H1 (cell line): ENCODE measurements around the gene RO60. TPM values are rescaled to one million over a fixed set of nuclear protein-coding genes. Genes with fewer than 3 reads are reported as not detected.

Experiments
- CTCF ChIA-PET: fragments of 300-600 bp; sonication (Branson Sonifier 250); formaldehyde crosslinking; loops from one replicate; lab custom pipeline; 2021; ENCODE audit not compliant: partially characterized antibody; lab: Charles Lee
- POLR2A ChIA-PET: fragments of 300-600 bp; sonication (Branson Sonifier 250); formaldehyde crosslinking; loops from one replicate; lab custom pipeline; 2021; ENCODE audit warnings: inconsistent platforms; ENCODE audit not compliant: partially characterized antibody; lab: Charles Lee
- DNase-seq, 2 experiments: peaks; one replicate each; pipeline versions ENCODE4 v3.0.0 to v3.0.0-alpha.2; 2010 to 2022; ENCODE audit warnings: low spot score in 2 of 2, low read depth in 1 of 2, mixed read lengths in 1 of 2
- FAIRE-seq: peaks from 2 replicates; lab custom pipeline; 2011; peaks lifted over from hg19 to GRCh38; lab: Jason Lieb, UNC
- H2AFZ ChIP-seq: 2 replicates; pipeline ENCODE4 v1.8.1; 2012; ENCODE audit warnings: low read length, inconsistent platforms
- H2AK5ac ChIP-seq: 2 replicates; pipeline ENCODE4 v1.6.1; 2013; ENCODE audit warnings: low read depth, low read length
- H2BK120ac ChIP-seq: replicated peaks from 2 replicates; pipeline ENCODE3; 2013; ENCODE audit warnings: low read depth, low read length, inconsistent platforms
- H2BK12ac ChIP-seq: 2 replicates; pipeline ENCODE4 v1.6.1; 2013; ENCODE audit warnings: low read depth, low read length
- H2BK15ac ChIP-seq: 2 replicates; pipeline ENCODE4 v1.6.1; 2013; ENCODE audit warnings: low read length
- H2BK20ac ChIP-seq: 2 replicates; pipeline ENCODE4 v1.6.1; 2013; ENCODE audit warnings: low read length
- H2BK5ac ChIP-seq: 2 replicates; pipeline ENCODE4 v1.6.1; 2013; ENCODE audit warnings: low read depth, low read length
- H3K14ac ChIP-seq: 2 replicates; pipeline ENCODE4 v1.6.1; 2013; ENCODE audit warnings: inconsistent platforms; ENCODE audit not compliant: insufficient read length
- H3K18ac ChIP-seq: 2 replicates; pipeline ENCODE4 v1.6.1; 2013; ENCODE audit warnings: low read length; ENCODE audit errors: extremely low read depth
- H3K23ac ChIP-seq: 2 replicates; pipeline ENCODE4 v1.6.1; 2013; ENCODE audit warnings: inconsistent platforms; ENCODE audit not compliant: insufficient read length
- H3K23me2 ChIP-seq: 2 replicates; pipeline ENCODE4 v1.6.1; 2013; ENCODE audit warnings: low read depth, low read length
- H3K27ac ChIP-seq: 2 replicates; pipeline ENCODE4 v1.6.1; 2011; ENCODE audit warnings: low read depth, low read length, inconsistent platforms
- H3K27me3 ChIP-seq, 4 experiments: replicated peaks in 1 of 4; 1 replicate in 1 of 4; 2 replicates in 3 of 4; pipeline versions ENCODE4 v1.6.1 to v1.8.1; 2011 to 2013; ENCODE audit warnings: low read length in 3 of 4, mild to moderate bottlenecking in 3 of 4, inconsistent platforms in 2 of 4, mixed read lengths in 2 of 4, moderate library complexity in 1 of 4; ENCODE audit not compliant: control insufficient read depth in 3 of 4, insufficient read depth in 3 of 4; ENCODE audit errors: extremely low read depth in 1 of 4
- H3K36me3 ChIP-seq, 4 experiments: 2 replicates each; pipeline versions ENCODE4 v1.6.1 to v1.8.1; 2011 to 2013; ENCODE audit warnings: mild to moderate bottlenecking in 4 of 4, low read length in 3 of 4, moderate library complexity in 2 of 4, control low read depth in 1 of 4, inconsistent platforms in 1 of 4; ENCODE audit not compliant: insufficient read depth in 4 of 4, control insufficient read depth in 2 of 4
- H3K4ac ChIP-seq: replicated peaks from 2 replicates; pipeline ENCODE3; 2013; ENCODE audit warnings: low read length, low read depth, mixed read lengths, inconsistent platforms; ENCODE audit not compliant: insufficient read length
- H3K4me1 ChIP-seq, 4 experiments: replicated peaks in 1 of 4; 1 replicate in 1 of 4; 2 replicates in 3 of 4; pipeline versions ENCODE4 v1.6.1 to v1.8.1; 2011 to 2013; ENCODE audit warnings: low read length in 3 of 4, inconsistent platforms in 2 of 4, mixed read lengths in 1 of 4; ENCODE audit not compliant: insufficient read depth in 4 of 4, control insufficient read depth in 3 of 4
- H3K4me2 ChIP-seq, 2 experiments: 2 replicates each; pipeline versions ENCODE4 v1.6.1 to v1.8.1; 2011 to 2013; ENCODE audit warnings: low read depth in 2 of 2, low read length in 2 of 2, control low read depth in 1 of 2, inconsistent platforms in 1 of 2, mild to moderate bottlenecking in 1 of 2; ENCODE audit not compliant: insufficient read depth in 1 of 2
- H3K4me3 ChIP-seq, 4 experiments: fragments of 200-600, 300-600 bp in 1 of 4; sonication (generic), shearing (Covaris generic), sonication (Bioruptor Twin) in 1 of 4; 2 replicates each; pipeline versions ENCODE4 v1.5.1 to v1.8.1; 2011 to 2016; ENCODE audit warnings: low read length in 4 of 4, low read depth in 3 of 4, control low read depth in 2 of 4, inconsistent platforms in 2 of 4, mild to moderate bottlenecking in 2 of 4, mixed read lengths in 1 of 4, moderate library complexity in 1 of 4; ENCODE audit not compliant: insufficient read depth in 2 of 4; ENCODE audit errors: extremely low read depth in 1 of 4
- H3K56ac ChIP-seq: replicated peaks from 2 replicates; pipeline ENCODE3; 2013; ENCODE audit warnings: low read depth, mild to moderate bottlenecking, mixed read lengths, low read length, inconsistent platforms; ENCODE audit not compliant: insufficient read length
- H3K79me1 ChIP-seq: 2 replicates; pipeline ENCODE4 v1.6.1; 2013; ENCODE audit warnings: low read depth, low read length, control low read depth
- H3K79me2 ChIP-seq, 2 experiments: 2 replicates each; pipeline versions ENCODE4 v1.6.1 to v1.8.1; 2012 to 2013; ENCODE audit warnings: low read length in 2 of 2, mild to moderate bottlenecking in 2 of 2, inconsistent platforms in 1 of 2; ENCODE audit not compliant: insufficient read depth in 2 of 2, control insufficient read depth in 1 of 2
- H3K9ac ChIP-seq, 4 experiments: replicated peaks in 1 of 4; 1 replicate in 1 of 4; 2 replicates in 3 of 4; pipeline versions ENCODE4 v1.6.1 to v1.8.1; 2011 to 2013; ENCODE audit warnings: low read depth in 3 of 4, low read length in 3 of 4, control low read depth in 2 of 4, mild to moderate bottlenecking in 2 of 4, moderate library complexity in 2 of 4, inconsistent platforms in 1 of 4; ENCODE audit errors: extremely low read depth in 1 of 4
- H3K9me3 ChIP-seq, 2 experiments: 2 replicates each; pipeline versions ENCODE4 v1.6.1 to v1.8.1; 2012 to 2013; ENCODE audit warnings: mild to moderate bottlenecking in 2 of 2, moderate library complexity in 2 of 2, control low read depth in 1 of 2, inconsistent platforms in 1 of 2, low read depth in 1 of 2, low read length in 1 of 2, mixed read lengths in 1 of 2; ENCODE audit not compliant: insufficient read depth in 2 of 2
- H4K20me1 ChIP-seq, 2 experiments: replicated peaks in 1 of 2; 2 replicates each; pipeline versions ENCODE3 to v1.8.1; 2011 to 2013; ENCODE audit warnings: inconsistent platforms in 2 of 2, low read length in 2 of 2, mild to moderate bottlenecking in 1 of 2; ENCODE audit not compliant: insufficient read depth in 2 of 2, control insufficient read depth in 1 of 2
- H4K5ac ChIP-seq: 2 replicates; pipeline ENCODE4 v1.6.1; 2013; ENCODE audit warnings: low read length, low read depth, mixed read lengths, inconsistent platforms; ENCODE audit not compliant: insufficient read length
- H4K8ac ChIP-seq: 2 replicates; pipeline ENCODE4 v1.8.0; 2013; ENCODE audit warnings: mild to moderate bottlenecking, moderate library complexity, low read length, inconsistent platforms; ENCODE audit not compliant: insufficient read depth; ENCODE audit errors: extremely low read depth
- H4K91ac ChIP-seq: replicated peaks from 2 replicates; pipeline ENCODE3; 2013; ENCODE audit warnings: low read length, mixed read lengths, inconsistent platforms; ENCODE audit not compliant: insufficient read length
- CBX5 ChIP-seq: fragments of 300-800, 300-1000 bp; sonication (generic); IDR thresholded peaks from 2 replicates; pipeline ENCODE4 v1.7.1; 2016; ENCODE audit warnings: antibody characterized with exemption, low read length, low read depth
- CBX8 ChIP-seq: fragments of 300-800, 300-1000 bp; sonication (generic); IDR thresholded peaks from 2 replicates; pipeline ENCODE4 v1.7.1; 2016; ENCODE audit warnings: low read depth, low read length, borderline replicate concordance
- KDM4A ChIP-seq: IDR thresholded peaks from one replicate; pipeline ENCODE4 v1.7.1; 2012; ENCODE audit warnings: low read depth, mild to moderate bottlenecking, moderate library complexity, low read length, inconsistent platforms; ENCODE audit not compliant: severe bottlenecking
- RFX5 ChIP-seq: IDR thresholded peaks from 2 replicates; pipeline ENCODE4 v1.6.1; 2011; ENCODE audit warnings: low read depth, low read length, improper control_type of control experiment, borderline replicate concordance
- TAF7 ChIP-seq: optimal IDR thresholded peaks from 2 replicates; pipeline ENCODE3; 2011; ENCODE audit warnings: low read depth, mild to moderate bottlenecking, inconsistent platforms, low read length, moderate library complexity, borderline replicate concordance
- ZNF274 ChIP-seq: IDR thresholded peaks from 2 replicates; pipeline ENCODE4 v1.7.0; 2012; ENCODE audit warnings: low read length, borderline replicate concordance; ENCODE audit errors: extremely low read depth
- WGBS, 2 experiments: shearing (Covaris generic) in 1 of 2; methylation state at CpG; one replicate each; pipeline versions ENCODE4 v1.1.6 to v1.1.7; 2013 to 2015; ENCODE audit warnings: low lambda C conversion rate in 2 of 2, mixed read lengths in 2 of 2, inconsistent platforms in 1 of 2, low coverage in 1 of 2, missing lambda C conversion rate in 1 of 2; ENCODE audit not compliant: insufficient replicate concordance in 2 of 2, insufficient coverage in 1 of 2, insufficient read length in 1 of 2; ENCODE audit errors: extremely low coverage in 1 of 2, missing lambda C conversion rate in 1 of 2; 5-methylcytosine and 5-hydroxymethylcytosine counted together
- polyA plus RNA-seq, 7 experiments: library from polyadenylated mRNA; depleted of rRNA in 3 of 7; stranded (reverse) in 5 of 7; unstranded in 2 of 7; fragments of >200 nt in 5 of 7; fragments of 200-250 nt in 2 of 7; gene quantifications; 1 replicate in 5 of 7; 2 replicates in 1 of 7; 4 replicates in 1 of 7; pipeline versions ENCODE4 v1.2.1 to v1.2.3, GENCODE V29; 2011 to 2013; ENCODE audit warnings: missing spikeins in 2 of 7, mixed read lengths in 2 of 7
- total RNA-seq: library from RNA; stranded (reverse); fragmentation: NEBNext Ultra II Directional; extraction: Animal tissue kit (Norgen Biotek cat#: 25700); gene quantifications from 2 replicates; pipeline ENCODE4 v1.2.1, GENCODE V29; 2021

RO60 gene
- total and polyA plus RNA-seq, 2 of the 8 experiments (the other 6 are each of a cell fraction or from before 2014, with no cell fraction given) = 13.6 to 103 TPM

GRCh38 chr1:193013005-193013404 is 46.4 kb upstream of the RO60 start:
- Histone ChIP-seq H3K9me3 (no peaks in the 10 kb centered on the region), H4K5ac (no peak overlapping the region), H2BK5ac (no peak overlapping the region), H2AK5ac (no peak overlapping the region), H3K4me2 (no peak overlapping the region), H4K20me1 (no peaks in the 10 kb centered on the region), H3K4ac (no peak overlapping the region), H2BK20ac (no peak overlapping the region), H3K4me1 (no peaks in the 10 kb centered on the region), H3K23ac (no peak overlapping the region), H3K79me1 (no peaks in the 10 kb centered on the region; the same call in 1 of the 2 replicates), H4K91ac (no peak overlapping the region), H3K9ac (no peak overlapping the region), H2BK120ac (no peak overlapping the region), H3K56ac (no peak overlapping the region), H2AFZ (no peak overlapping the region), H3K27ac (no peak overlapping the region), H3K23me2 (no peaks in the 10 kb centered on the region), H3K4me3 (no peak overlapping the region), H4K8ac (no peak overlapping the region), H3K14ac (no peak overlapping the region), H3K18ac (no peak overlapping the region), H3K79me2 (no peaks in the 10 kb centered on the region), H2BK12ac (no peak overlapping the region), H3K27me3 (peaks cover 0 to 1% (median 0%) of the 10 kb centered on the region in 4 experiments; a peak in 1 of 7 replicates), H3K36me3 (no peaks in the 10 kb centered on the region; a peak in 1 of 8 replicates), H2BK15ac (no peak overlapping the region)
- WGBS, 2 experiments = 96% methylated on average over 2 of the region's 2 CpGs; no CpG with 5 or more reads in 1 of the 2 experiments
- ChIA-PET CTCF (interaction anchor here (1.3 to 3.3 kb wide), 3 partner anchors 14 to 536 kb away, joined by 4 to 13 read pairs (median 6); no protein-coding TSS in a partner anchor), POLR2A (interaction anchor here (1.3 kb wide), 1 partner anchor 204 kb away, joined by 3 read pairs; the partner anchor contains the start of gene RGS2)
- FAIRE-seq (no peak), DNase-seq (no peak)
- TF ChIP-seq ZNF274 = no peak
- no peak for TF ChIP-seq CBX5
- no peak for TF ChIP-seq CBX8
- no peak for TF ChIP-seq KDM4A
- TF ChIP-seq TAF7 = no peak
- no peak for TF ChIP-seq RFX5
